Activated B cell treated with CpG ODN at 0.5 μM for 24 hours (primary cell): ENCODE results near the gene PADI3. TPM values are rescaled to one million over a fixed set of nuclear protein-coding genes. Genes with fewer than 3 reads are reported as not detected.

ENCODE experiments used
- ATAC-seq: fragments of 200-7000 bp; cut with Tn5 transposase; one replicate; pipeline ENCODE4 v1.10.0; 2021; ENCODE audit warnings: low read depth, mild to moderate bottlenecking, moderate library complexity
- CTCF ChIA-PET: fragments of 350-600 bp; sonication (Branson Sonifier 250); formaldehyde crosslinking; loops from one replicate; lab custom pipeline; 2021; ENCODE audit warnings: antibody characterized with exemption; lab: Charles Lee
- POLR2A ChIA-PET: fragments of 350-600 bp; sonication (Branson Sonifier 250); formaldehyde crosslinking; loops from one replicate; lab custom pipeline; 2021; ENCODE audit warnings: antibody characterized with exemption; lab: Charles Lee
- DNase-seq: peaks from one replicate; pipeline ENCODE4 v3.0.0; 2022
- H3K27ac Mint-ChIP-seq: one replicate; pipeline ENCODE4 v1.8.0; 2020; ENCODE audit warnings: mixed read lengths
- H3K27me3 Mint-ChIP-seq: one replicate; pipeline ENCODE4 v1.8.0; 2021; ENCODE audit warnings: mixed read lengths
- H3K36me3 Mint-ChIP-seq: one replicate; pipeline ENCODE4 v1.8.0; 2021; ENCODE audit warnings: low read depth, mixed read lengths
- H3K4me1 Mint-ChIP-seq: one replicate; pipeline ENCODE4 v1.8.0; 2021; ENCODE audit warnings: mixed read lengths
- H3K4me3 Mint-ChIP-seq: one replicate; pipeline ENCODE4 v1.8.0; 2020; ENCODE audit warnings: mild to moderate bottlenecking, mixed read lengths
- H3K9me3 Mint-ChIP-seq: one replicate; pipeline ENCODE4 v1.8.0; 2020; ENCODE audit warnings: mixed read lengths
- intact Hi-C: fragments of 100-400 bp; cut with micrococcal nuclease; formaldehyde crosslinking; loops from one replicate; pipeline ENCODE4 v1.15.1; 2024
- total RNA-seq: library from RNA; stranded (reverse); gene quantifications from 2 replicates; pipeline ENCODE4 v1.2.3, GENCODE V29; 2022
- TF ChIP-seq, protein P1 (sequence below): fragments of 200-600 bp; IDR thresholded peaks from one replicate; pipeline ENCODE4 v1.8.0; 2022; ENCODE audit warnings: antibody characterized with exemption, mild to moderate bottlenecking

The PADI3 gene
- total RNA-seq, 1 donor from 2014 or later: not detected

DNA sequence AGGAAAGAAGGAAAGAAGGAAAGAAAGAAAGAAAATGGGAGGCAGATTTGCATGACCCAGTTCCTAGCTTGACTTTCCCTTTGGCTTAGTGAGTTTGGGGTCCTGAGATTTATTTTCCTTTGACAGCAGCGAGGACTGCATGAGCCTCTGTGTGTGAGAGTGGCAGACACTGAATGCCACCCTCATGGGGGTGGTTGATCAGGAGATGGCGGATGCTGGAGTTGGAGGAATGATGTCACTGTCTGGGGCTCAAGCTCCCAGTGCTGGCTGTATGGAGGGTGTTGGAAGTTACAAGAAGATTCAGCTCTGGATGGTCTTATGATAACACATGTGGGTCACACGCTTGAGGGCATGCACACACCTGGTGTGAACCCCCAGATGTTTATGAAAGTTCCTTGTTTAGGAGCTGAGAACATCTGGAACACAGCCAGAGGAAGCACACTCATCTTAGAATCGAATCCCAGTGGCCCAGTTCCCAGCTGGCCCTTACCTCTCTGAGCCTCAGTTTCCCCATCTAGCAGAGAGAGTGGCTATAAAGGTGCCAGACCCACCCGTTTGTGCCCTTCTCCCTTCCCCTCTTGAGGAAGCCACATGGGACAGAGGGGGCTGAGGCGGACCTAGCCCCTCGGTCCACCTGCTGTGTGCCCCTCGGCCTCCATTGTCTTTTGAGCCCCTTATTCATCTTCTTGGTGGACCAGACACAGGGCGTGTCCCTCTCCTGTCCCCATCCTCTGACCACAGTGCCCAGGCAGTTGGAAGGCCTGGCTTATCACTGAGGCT lies 64.8 kb downstream of the PADI3 start:
- ATAC-seq (no peak), DNase-seq (no peak)
- H3K27me3 Mint-ChIP-seq: peaks cover 16% of the 10 kb centered on the region
- POLR2A ChIA-PET: interaction anchor here (0.7 kb wide), 1 partner anchor 446 kb away, joined by 3 read pairs; no protein-coding TSS in a partner anchor
- no peak overlapping the region for H3K4me3 Mint-ChIP-seq
- CTCF ChIA-PET: no interaction called here
- H3K36me3 Mint-ChIP-seq: no peaks in the 10 kb centered on the region
- intact Hi-C loops: no loop called here
- no peak overlapping the region for H3K27ac Mint-ChIP-seq
- no peaks in the 10 kb centered on the region for H3K9me3 Mint-ChIP-seq
- TF ChIP-seq, protein P1, sequence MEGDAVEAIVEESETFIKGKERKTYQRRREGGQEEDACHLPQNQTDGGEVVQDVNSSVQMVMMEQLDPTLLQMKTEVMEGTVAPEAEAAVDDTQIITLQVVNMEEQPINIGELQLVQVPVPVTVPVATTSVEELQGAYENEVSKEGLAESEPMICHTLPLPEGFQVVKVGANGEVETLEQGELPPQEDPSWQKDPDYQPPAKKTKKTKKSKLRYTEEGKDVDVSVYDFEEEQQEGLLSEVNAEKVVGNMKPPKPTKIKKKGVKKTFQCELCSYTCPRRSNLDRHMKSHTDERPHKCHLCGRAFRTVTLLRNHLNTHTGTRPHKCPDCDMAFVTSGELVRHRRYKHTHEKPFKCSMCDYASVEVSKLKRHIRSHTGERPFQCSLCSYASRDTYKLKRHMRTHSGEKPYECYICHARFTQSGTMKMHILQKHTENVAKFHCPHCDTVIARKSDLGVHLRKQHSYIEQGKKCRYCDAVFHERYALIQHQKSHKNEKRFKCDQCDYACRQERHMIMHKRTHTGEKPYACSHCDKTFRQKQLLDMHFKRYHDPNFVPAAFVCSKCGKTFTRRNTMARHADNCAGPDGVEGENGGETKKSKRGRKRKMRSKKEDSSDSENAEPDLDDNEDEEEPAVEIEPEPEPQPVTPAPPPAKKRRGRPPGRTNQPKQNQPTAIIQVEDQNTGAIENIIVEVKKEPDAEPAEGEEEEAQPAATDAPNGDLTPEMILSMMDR: no peak
- H3K4me1 Mint-ChIP-seq: no peaks in the 10 kb centered on the region

DNA sequence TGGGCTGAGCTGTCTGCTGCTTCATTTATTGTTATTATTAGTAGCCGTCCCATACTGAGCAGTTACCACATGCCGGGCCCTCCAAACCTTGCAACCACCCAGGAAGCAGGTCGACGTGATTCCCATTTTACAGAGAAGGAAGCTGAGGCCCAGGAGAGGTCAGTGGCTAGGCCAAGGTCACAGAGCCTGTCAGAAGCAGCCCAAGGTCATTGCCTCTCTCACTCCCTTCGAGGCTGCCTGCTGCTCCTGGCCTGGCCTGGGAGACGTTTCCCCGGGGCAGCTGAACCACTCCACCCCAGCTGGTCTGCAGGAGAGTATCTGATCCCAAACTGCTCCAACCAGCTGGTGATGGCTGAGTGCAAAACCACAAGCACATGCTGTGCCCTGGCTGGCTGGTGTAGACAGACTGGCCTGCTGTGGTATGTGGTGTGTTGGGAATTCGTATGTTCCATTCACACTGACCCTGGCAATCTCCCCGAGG lies 65.6 kb downstream of the PADI3 start:
- intact Hi-C loops: no loop called here
- H3K9me3 Mint-ChIP-seq: no peaks in the 10 kb centered on the region
- ChIA-PET CTCF (no interaction called here), POLR2A (no interaction called here)
- ATAC-seq: no peak
- H3K27me3 Mint-ChIP-seq: peaks cover 11% of the 10 kb centered on the region
- H3K27ac Mint-ChIP-seq: no peak overlapping the region
- TF ChIP-seq, protein P1: no peak
- H3K4me1 Mint-ChIP-seq: no peaks in the 10 kb centered on the region
- H3K4me3 Mint-ChIP-seq: no peak overlapping the region
- H3K36me3 Mint-ChIP-seq: no peaks in the 10 kb centered on the region
- no peak for DNase-seq

DNA sequence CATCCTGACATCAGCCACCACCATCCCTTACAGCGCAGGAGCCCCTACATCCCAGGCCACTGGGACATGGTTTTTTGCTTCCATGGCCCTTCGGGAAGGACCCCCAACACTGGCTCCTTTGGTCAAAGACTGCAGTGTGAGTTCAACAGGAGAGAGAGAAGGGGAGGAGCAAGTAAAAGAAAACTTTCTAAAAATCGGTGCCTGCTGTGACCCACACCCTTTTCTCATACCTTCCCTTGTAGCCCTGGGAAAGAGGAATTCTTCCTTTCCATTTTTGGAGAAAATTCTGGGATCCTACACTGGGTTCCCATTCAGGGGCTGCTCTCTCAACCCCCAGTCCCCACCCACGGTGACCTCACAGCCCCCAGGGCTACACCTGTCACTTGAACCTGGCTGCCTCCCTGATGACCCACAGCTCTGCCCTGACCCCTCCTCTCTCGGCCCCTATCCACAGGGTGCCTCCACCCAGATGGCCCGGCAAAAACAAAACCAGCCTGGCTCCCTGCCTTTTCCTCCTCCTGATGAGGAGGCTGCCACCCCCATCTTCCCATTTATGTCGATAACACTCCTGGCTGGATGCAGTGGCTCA lies 66.7 kb downstream of the PADI3 start:
- Mint-ChIP-seq H3K27ac (no peak overlapping the region), H3K4me3 (no peak overlapping the region)
- POLR2A ChIA-PET: no interaction called here

DNA sequence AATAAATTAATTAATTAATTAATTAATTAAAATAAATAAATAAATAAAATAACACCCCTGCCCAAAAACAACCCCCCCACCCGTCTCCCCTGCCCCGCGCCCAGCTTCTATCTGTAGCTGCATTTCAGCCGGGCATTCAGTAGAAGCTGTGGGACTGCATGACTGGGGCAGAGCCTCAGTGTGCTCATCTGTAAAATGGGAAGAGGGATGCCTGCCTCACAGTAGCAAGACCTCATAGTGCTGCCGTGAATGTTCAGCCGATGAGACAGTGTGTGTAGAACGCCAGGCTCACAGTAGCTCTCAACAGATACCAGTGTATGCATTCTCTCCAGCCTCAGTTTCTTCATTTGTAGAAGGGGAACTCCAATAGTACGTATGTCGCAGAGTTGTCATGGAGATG lies 67.8 kb downstream of the PADI3 start:
- DNase-seq (no peak), ATAC-seq (no peak)
- Mint-ChIP-seq H3K4me3 (no peak overlapping the region), H3K36me3 (no peaks in the 10 kb centered on the region), H3K9me3 (no peaks in the 10 kb centered on the region), H3K27ac (no peak overlapping the region), H3K27me3 (peaks cover 5% of the 10 kb centered on the region), H3K4me1 (no peaks in the 10 kb centered on the region)
- ChIA-PET CTCF (interaction anchor here (1.4 kb wide), 1 partner anchor 20 kb away, joined by 3 read pairs; no protein-coding TSS in a partner anchor), POLR2A (no interaction called here)
- TF ChIP-seq, protein P1: no peak
- intact Hi-C loops: no loop called here

More for the DNA sequence above, 66.7 kb downstream of the PADI3 start:
- CTCF ChIA-PET: interaction anchor here (1.4 kb wide), 1 partner anchor 21 kb away, joined by 3 read pairs; no protein-coding TSS in a partner anchor
- no peaks in the 10 kb centered on the region for H3K9me3 Mint-ChIP-seq
- H3K36me3 Mint-ChIP-seq: no peaks in the 10 kb centered on the region
- TF ChIP-seq, protein P1: no peak
- intact Hi-C loops: no loop called here
- no peak for DNase-seq
- no peaks in the 10 kb centered on the region for H3K4me1 Mint-ChIP-seq
- no peak for ATAC-seq
- H3K27me3 Mint-ChIP-seq: peaks cover 5% of the 10 kb centered on the region

DNA sequence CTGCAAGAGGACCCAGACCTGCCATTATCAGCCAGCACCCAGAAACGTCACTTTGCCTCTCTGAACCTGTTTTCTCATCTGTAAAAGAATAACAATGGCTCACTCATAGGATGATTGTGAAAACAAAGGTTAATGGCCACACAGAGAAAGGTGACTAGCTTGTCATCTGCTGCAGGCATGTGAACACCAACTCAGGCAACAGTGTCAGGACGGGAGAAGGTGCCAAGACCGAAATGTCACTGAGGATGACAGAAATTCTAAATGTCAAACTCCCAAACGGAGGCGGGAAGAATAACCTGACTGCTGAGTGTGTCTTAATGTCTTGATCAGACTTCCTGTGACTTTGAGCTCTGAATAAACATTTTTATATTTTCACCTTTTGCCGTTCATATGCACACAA lies 69.4 kb downstream of the PADI3 start:
- ChIA-PET CTCF (no interaction called here), POLR2A (no interaction called here)
- intact Hi-C loops: no loop called here
- DNase-seq (no peak), ATAC-seq (no peak)
- Mint-ChIP-seq H3K4me1 (no peaks in the 10 kb centered on the region), H3K36me3 (no peaks in the 10 kb centered on the region), H3K9me3 (no peaks in the 10 kb centered on the region), H3K4me3 (no peak overlapping the region), H3K27me3 (peaks cover 2% of the 10 kb centered on the region), H3K27ac (no peak overlapping the region)
- TF ChIP-seq, protein P1: no peak
